ENCODE measurements around the gene ITPR2.

DNA sequence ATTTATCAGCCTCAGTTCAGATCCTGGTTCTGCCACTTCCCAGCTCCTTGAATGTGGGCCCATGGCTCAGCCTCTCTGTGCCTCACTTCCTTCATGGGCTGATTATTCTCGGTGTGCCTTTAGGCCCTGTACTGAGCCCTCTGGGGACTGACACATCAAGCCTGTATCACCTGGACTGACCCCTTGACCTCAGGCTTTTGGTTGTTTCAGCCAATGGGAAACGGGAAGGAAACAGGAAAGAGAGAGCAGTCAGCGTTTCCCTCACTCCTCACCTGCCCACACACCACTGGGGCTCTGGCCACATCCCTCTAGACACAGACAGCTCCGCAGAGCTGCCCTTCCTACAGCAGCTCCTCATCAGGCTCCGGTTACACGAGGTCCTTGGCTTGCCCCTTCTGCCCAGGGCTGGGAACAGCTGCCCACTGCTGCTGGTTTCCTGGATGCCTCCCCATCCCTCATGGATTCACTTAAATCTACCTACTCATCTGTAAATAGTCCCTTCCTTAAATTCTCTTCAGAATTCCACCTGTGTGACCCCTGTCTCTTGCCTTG lies 37.0 kb upstream of the ITPR2 start:
- TF ChIP-seq, protein P1, sequence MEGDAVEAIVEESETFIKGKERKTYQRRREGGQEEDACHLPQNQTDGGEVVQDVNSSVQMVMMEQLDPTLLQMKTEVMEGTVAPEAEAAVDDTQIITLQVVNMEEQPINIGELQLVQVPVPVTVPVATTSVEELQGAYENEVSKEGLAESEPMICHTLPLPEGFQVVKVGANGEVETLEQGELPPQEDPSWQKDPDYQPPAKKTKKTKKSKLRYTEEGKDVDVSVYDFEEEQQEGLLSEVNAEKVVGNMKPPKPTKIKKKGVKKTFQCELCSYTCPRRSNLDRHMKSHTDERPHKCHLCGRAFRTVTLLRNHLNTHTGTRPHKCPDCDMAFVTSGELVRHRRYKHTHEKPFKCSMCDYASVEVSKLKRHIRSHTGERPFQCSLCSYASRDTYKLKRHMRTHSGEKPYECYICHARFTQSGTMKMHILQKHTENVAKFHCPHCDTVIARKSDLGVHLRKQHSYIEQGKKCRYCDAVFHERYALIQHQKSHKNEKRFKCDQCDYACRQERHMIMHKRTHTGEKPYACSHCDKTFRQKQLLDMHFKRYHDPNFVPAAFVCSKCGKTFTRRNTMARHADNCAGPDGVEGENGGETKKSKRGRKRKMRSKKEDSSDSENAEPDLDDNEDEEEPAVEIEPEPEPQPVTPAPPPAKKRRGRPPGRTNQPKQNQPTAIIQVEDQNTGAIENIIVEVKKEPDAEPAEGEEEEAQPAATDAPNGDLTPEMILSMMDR (IDR thresholded peaks at IDR 0.05; ENCODE audit: low read length) = no peak
- TF ChIP-seq EZH2 (IDR thresholded peaks at IDR 0.05; ENCODE audit: borderline replicate concordance, low read length) = no peak

Data from OCI-LY1 (cell line).